NCI-H1048 (cell line): Measurements from ENCODE around the gene ALX1.
"Not testable (repeated sequence)": the region's sequence is repeated elsewhere in the genome, so short reads cannot be mapped to it uniquely, and the experiment has no call there.

Experiments used
- DNase-seq: peaks from one replicate; lab custom pipeline; 2025; lab: John Stamatoyannopoulos, UW

Gene ALX1

GRCh38 chr12:85301051-85301450 lies 21.0 kb downstream of the ALX1 start:
- DNase-seq = no peak

- DNase-seq = no peak
Measured at GRCh38 chr12:85308374-85308773, 28.4 kb downstream of the ALX1 start.

- DNase-seq = no peak
Measured at GRCh38 chr12:85309125-85309566, 29.1 kb downstream of the ALX1 start.

GRCh38 chr12:85310025-85310424 lies 30.0 kb downstream of the ALX1 start:
- no peak for DNase-seq

GRCh38 chr12:85310456-85311076 lies 30.5 kb downstream of the ALX1 start:
- DNase-seq = no peak

- not testable (repeated sequence) for DNase-seq
Measured at GRCh38 chr12:85317866-85318636, 38.0 kb downstream of the ALX1 start.

- no peak for DNase-seq
Measured at GRCh38 chr12:85322715-85323114, 42.7 kb downstream of the ALX1 start.

GRCh38 chr12:85325442-85325841 lies 45.4 kb downstream of the ALX1 start:
- DNase-seq = no peak

- DNase-seq = no peak
Measured at GRCh38 chr12:85329913-85330312, 49.9 kb downstream of the ALX1 start.

GRCh38 chr12:85348779-85349178 lies 68.8 kb downstream of the ALX1 start:
- DNase-seq = no peak

- DNase-seq = no peak
Measured at GRCh38 chr12:85350356-85350755, 70.3 kb downstream of the ALX1 start.
